Amniotic stem cell (primary cell): ENCODE results near the gene CPED1.
A peak's percentile ranks its signal among the peaks of the same experiment; 100 is the strongest.
"Not testable (repeated sequence)": the region's sequence is repeated elsewhere in the genome, so short reads cannot be mapped to it uniquely, and the experiment has no call there.

Source experiments
- DNase-seq: peaks from one replicate; lab custom pipeline; 2025; lab: John Stamatoyannopoulos, UW

CPED1 gene

DNA sequence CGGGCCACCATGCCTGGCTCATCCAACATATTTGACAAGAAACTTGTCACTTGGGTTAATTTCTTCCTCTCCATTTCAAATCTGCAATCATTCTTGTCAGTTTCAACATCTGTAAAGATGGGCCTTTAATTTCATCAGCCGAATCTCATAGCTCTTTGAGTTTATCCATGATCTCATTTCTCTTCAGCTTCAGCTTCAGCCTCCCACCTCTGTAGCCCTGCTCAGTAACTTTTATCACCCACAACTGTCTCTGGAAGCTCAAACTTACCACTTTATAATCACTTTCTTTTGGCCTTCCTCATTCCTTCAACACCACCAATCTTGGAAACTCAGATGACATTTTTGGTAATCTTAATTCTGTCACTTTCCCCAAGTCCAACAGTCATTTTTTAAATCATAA is 83.2 kb downstream of the CPED1 start:
- DNase-seq = no peak

DNA sequence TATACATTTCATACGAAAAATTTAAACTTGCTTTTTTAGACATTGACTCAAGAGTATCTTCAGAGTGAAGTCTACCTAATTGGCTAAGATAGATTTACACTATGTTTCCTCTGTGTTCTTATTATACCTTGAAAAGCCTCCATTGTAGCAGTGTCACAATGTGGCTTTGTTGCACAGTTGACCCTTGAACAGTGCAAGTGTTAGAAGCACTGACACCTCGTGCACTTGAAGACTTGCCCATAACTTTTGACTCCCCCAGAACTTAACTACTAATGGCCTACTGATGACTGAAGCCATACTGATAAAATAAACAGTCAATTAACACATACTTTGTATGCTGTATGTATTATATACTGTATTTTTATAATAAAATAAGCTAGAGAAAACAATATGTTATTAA is 84.3 kb downstream of the CPED1 start:
- DNase-seq = no peak

DNA sequence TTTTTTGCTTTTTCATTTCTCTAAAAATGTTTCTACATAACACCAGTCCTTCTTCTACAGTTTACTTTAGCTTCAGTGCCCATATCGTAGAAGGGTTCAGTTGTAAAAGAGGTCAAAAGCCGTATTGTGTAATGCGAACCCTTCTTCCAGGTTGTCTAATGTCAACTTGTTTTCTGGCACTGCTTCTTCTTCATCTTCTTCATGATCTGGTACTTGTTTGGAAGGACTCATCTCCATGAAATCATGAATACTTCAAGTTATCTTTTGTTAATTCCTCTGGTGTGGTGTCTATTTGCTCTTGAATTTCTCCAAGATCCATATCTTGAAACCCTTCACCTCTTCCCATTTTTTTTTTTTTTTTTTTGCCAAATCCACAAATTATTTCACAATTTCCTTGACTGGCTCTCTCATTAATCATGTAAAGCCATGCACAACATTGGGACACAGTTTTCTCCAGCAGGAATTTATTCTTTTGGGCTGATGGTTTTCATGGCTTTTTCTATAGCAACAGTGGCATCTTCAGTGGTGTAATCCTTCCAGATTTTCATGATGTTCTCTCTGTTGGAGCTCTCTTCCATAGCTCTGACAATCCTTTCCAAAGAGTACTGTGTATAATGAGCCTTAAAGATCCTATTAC is 85.1 kb downstream of the CPED1 start:
- DNase-seq = no peak

DNA sequence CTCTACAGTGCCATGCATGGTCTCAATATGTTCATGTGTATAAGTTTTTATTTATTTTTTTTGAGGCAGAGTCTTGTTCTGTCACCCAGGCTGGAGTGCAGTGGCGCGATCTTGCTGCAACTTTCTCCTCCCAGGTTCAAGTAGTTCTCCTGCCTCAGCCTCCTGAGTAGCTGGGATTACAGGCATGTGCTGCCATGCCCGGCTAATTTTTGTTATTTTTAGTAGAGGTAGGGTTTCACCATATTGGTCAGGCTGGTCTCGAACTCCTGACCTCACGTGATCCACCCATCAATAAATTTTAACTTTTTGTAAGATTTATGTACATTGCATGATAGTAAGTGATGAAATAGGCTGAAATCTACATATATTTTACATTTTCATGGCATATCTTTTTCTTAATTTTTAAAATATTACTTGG is 86.9 kb downstream of the CPED1 start:
- DNase-seq = not testable (repeated sequence)

DNA sequence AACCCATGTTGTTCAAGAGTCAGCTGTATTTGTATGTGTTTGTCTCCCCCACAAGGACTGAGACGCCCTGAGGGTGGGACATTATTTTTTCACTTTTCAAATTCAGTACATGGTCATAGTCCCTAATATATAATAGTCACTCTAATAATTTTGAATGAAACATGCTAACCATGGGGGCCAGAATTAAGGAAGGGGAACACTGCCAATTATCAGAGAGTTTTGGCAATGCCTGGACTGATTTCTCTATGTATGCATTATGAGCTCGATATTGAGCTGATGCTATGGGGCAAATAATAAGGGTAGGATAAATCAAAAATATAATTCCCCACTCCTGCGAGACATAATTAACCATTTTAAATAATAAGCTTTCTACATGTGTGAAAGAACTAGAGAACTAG is 87.4 kb downstream of the CPED1 start:
- DNase-seq = no peak

DNA sequence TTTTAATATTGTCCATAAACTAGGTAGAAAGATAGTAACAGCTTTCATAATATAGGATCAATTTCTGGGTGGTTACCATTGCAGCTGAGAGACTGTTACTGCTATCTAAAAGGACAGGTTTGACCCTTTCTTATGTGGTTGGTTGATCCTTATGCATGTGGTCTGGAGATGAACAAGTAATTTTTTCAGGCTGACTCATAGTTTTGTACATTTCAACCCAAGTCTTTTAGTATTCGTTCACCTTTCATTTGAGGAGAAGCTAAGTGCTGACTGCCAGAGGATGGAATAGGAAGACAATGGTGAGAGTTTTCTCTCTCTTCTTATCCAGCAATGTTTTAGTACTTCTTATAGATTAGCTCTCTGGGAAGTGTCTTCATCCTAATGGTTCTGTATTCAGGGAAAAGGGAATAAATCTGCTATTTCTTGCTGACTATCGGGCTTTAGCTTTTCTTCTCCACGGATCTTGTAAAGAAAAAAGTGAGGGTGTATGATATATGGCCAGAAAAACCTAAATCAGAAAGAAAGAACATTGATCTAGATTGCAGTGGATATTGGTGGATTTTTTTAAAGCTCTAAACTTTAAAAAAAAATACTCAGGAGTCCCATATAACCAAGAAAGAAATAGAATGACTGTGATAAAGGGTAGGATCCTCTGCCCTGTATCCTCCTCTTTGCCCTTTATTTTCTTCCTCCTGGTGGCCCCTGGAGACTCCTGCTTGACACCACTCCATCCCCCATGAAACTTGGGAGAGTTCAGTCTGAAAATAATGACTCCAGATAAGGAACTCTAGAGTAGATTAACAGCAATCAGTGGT is 88.0 kb downstream of the CPED1 start:
- DNase-seq = peak; percentile 5

DNA sequence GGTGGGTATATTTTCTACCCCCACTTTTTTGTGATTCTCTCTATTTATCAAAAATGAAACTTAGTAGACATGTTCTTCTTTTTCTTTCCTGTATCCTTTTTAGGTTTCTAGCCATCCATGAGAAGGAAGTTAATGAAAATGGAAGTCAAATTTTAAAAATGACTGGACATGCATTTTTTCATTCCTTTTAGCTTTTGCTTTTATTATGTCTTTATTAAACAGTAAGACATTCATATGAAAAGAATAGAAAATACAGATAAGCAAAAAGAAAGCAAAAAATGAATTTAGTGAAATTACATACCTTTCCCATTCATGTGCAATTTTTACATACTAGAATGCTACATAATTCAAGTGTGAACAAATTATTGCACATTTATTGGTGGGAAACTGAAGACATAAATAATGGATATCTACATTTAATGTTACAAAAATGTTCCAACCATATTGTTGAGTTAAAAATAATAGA is 88.7 kb downstream of the CPED1 start:
- DNase-seq = no peak

DNA sequence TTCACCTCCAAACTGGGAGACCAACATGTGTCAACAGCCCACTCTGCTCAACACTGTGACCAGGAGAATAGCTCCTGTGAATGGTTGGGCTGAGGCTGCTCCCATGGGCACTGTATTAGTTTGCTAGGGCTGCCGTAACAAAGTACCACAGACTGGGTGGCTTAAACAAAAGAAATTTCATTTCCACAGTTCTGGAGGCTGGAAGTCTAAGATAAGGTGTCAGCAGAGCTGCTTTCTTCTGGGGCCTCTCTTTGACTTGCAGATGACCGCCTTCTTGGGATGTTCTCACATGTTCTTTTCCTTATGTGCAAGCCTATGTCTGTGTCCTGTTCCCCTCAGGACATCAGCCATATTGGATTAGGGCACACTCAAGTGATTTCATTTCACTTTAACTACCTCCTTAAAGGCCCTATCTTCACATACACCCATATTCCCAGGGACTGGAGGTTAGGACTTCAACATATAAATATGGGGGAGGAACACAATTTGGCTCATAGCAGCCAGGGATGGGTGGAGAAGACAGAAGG is 90.3 kb downstream of the CPED1 start:
- DNase-seq = no peak

DNA sequence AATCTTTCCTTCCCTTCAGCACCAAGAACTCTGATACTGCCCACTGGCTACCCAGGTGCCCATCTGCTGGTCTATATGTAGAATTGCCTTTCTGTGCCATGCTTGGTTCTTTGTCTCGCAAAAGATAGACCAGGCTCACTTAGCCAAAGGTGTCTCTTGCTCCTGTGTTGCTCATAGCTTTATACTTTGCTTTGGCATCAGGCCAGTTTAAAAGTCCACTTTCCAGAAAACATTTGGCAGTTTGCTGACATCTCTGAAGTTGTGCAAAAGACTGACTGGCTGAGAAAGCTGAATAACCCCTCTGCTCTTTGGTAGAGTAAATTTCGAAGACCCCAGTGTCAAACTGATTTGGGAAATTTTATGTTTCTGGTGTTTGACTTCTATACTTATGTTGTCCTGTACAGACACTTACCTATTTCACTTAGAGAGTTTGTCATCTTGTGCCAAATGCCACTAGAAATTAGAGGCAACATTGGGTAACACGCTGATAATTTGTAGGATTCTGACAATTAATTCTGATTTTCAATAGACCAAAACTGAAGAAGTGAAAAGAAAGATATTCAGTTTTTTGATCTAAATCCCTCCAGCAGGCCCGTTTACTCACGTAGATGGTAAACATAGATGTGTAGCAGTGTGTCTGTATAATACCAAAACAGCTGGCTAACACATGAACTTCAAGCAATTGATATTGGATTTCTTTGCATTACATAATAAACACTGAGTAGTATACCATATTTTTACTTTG is 91.1 kb downstream of the CPED1 start:
- no peak for DNase-seq

DNA sequence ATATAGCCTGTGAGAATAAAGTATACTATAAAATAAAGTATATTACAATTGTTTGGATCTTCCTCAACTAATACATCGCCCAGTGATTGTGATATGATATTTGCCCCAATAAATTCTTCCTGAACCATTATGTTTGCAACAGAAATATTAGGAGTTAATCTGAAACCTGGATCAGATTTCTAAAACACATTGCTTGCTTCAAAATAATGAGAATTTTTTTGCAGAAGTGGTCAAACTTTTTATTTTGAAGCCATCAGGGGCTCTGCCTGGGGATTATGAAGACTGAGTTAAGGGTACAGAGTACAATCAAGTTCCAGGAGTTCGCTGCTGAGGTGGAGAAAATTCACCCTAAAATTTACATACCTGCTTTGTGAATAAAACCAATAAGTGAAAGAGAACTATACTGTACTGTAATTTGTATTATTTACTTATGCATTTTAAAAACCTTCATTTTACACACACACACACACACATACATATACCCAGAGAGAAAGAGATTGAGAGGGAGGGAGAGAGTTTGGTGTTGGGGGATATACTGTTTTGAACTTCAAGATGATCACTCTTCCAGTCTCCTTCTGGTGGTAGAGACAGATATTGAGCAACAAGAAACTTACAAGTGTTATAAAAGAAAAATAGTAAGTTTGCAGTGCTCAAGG is 91.9 kb downstream of the CPED1 start:
- no peak for DNase-seq

DNA sequence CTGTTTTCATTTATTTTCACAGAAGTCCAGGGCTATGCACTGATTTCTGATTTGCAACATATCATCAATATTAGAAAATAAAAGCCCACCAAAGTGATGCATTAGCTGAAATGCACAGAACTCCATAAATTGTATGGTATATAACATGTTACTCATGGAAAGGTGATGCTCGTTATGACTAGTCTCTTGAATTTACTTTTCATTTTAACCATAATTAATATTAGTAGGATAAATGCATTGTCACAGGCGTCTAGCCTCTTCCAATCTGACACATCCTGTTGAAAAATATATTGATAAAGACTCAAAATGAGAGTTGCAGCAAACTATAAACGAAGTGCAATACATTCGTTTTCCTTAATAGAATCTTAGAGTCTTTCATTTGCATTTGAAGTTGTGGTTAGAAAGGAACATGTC is 92.4 kb downstream of the CPED1 start:
- DNase-seq = no peak

DNA sequence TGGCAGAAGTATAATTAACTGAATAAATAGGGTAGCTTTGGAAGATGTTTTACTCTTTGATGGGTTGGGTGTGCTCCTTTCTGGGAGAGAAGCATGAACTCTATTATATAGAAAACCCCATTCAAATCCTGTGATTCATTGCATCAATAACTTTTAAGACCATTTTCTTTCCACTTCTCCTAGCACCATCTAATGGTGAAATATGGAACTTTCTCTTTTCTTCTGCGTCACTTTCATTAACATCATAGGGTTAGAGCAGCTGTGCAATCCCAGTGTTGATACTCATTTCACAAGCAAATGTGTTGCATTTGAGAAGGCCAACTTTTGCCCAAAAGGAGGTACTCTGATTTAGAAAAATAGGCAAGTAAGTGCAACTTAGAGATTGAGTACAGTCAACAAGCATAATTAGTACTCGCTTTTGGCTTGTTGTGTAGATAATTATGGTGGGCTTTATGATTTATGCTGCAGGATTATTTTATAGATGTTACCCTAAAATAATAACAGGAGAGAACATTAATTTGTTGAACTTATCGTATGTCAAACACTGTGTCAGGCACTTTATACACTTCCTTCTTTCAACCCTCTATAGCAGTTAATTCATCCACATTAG is 92.9 kb downstream of the CPED1 start:
- DNase-seq = peak; percentile 23

DNA sequence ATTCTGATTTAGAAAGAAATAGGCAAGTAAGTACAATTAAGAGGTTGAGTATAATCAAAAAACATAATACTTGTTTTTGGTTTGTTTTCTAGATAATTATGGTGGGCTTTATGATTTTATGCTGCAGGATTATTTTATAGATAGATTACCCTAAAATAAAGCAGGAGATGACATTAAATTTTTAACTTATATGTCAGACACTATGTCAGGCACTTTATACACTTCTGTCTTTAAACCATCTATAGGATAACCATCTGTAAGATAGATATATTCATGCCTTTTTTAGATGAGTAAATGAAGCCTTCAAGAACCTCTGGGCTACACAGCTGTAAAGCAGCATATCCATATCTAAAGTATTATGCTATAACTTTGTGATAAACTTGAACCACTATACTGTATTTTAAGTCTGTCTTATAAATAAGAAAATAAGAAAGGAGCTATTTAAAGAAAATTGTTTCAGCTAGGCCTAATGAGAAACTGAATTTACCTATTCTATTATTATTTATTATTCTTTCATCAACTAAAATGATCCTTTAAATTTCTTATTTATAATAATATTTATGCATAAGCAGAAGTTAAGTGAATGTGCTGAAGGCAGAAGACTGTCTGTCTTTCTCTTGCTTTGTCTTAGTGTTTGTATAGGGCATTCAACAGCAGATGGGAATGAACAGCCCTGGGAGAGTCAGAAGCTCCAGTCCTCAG is 94.0 kb downstream of the CPED1 start:
- no peak for DNase-seq

DNA sequence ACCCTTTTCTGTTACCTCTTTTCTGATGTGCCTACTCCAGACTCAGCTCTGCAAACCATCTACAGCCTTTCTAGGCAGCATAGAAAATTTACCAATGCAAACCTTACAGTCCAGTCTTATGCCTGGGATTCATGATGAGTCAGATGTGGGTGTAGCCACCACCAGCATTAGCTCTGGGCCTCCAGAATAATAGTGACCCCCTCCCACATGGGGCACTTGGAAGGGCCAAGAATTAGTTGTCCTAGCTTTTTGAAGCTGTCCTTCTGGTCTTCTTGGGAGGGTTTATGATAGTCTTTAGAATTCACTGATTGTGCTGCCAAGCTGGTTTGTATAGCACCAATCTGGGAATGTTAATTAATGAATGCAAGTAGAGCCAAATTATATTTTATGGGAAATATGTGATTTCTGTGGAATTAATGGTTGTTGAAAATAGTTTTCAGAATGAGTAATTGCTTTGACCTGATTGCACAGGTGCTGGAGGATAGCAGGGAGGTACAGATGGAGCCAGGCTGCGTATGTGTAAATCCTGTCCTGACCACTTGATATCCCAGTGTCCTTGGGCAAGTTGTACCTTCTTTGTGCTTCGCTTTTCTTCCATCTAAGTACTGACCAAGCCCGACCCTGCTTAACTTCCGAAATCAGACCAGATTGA is 94.8 kb downstream of the CPED1 start:
- peak; percentile 4 for DNase-seq

DNA sequence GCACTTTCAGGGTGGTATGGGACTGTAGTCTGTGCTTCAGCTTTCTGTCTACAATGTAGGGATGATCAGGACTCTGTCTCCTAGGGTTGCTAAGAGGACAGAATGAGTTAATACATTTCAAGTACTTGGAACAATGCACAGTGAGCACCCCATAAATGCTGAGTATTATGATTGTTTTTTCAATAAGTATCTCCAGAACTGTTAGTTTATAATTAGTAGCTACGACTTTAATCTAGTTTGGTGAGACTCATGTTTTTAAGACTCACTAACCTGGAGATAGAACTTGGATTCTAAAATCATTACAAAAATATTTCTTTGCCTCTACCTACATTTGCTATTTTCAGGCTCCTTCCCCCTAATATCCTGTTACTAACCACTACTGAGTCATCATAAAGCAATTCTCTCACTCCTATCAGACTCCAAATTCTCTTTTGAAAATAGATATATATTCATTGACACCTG is 95.3 kb downstream of the CPED1 start:
- no peak for DNase-seq

DNA sequence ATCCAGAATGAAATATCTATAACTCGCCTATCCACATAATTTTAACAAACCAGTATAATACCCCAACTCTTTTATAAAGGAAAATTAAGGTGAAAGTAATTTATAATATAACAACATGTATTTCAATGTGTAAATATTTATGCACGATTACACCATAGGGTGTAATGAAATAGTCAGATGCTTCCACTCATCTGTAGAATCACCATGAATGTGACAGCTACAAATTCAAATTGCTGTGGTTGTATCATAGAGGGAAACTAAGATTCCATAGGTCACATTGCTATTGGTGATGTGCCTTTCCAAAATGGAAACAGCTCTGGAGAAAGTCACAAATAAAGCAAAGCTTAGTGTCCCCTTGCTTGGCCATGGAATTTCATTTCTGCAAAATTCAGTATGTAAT is 95.7 kb downstream of the CPED1 start:
- DNase-seq = no peak

DNA sequence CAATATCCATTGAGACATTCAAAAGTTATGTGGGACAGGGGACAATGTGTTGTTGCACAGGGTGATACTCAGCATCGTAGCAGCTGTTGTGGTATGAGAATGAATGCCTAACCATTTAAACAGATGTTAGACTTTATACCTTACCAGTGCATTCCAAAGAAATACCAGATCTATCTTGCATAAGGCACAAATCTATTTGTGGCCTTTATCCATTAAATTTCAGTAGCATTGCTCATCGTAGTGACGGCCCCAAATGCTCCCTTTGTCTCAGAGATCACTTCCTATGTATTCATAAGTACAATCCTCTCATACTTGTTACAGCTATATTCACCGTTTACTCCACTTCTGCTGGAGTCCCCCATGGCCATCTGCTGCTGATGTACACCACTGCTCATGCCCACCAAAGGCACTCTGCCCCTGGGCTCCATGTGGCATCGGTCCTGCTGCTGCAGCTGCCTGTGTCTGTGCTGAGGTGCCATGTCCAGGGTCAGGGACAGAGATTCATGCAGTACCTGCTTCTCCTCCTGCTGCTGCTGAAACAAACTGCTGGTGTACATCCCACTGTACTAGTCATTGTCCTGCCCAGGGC is 96.3 kb downstream of the CPED1 start:
- DNase-seq = peak; percentile 28

DNA sequence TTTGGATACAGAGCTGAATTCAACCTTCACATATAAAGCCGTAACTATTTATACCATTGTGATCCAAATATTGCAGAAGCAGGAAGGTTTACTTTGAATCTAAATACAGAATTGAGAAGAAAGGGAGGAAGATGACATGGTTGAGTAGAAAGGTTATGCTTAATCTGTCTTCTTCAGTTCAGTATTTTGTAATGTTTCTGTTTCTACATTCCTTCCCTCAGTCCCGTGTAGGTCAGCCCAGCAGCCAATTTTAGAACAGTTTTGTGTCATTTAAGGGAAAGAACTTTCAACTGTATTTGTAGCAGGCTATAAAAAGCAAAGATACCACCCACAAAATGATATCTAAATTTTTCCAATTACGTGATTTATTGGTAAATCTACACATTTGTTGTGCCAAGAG is 97.4 kb downstream of the CPED1 start:
- DNase-seq = peak; percentile 3

DNA sequence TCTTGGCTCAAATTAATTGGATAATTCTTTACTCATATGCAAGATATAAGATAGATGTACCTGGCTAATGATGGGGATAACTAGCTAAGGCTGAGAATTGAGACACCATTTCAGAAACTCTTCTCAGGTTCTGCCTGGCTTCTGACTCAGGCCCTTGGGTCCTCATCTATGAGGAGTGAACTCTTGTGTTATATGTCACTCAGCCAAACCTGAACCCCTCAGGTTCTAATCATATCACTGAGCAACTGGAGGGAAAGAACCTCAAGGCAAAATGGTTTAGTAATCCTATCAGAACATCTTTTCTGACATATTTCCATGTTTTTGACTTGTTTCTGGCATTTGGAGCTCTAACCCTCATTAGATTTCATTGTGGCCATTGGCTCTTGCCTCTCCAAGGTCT is 100.4 kb downstream of the CPED1 start:
- no peak for DNase-seq

DNA sequence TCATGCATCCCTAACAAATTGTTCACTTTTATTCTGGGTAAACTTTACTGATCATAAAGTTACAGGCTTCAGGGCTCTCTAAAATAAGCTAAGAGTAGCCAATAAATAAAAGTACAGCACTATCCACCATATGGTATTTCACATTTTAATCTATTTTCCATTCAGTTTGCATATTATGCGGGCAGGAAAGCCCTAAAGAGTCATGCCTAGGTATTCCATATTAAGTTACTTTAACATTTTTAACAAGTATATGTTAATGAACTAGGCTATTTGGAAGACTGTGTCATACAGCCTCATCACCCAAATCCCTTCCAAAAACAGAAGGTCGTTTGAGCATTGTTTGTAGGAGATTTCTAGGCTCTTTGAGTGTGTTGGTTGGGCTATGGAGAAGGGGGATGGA is 106.3 kb downstream of the CPED1 start:
- no peak for DNase-seq
